GM19452 (cell line): ENCODE results near the gene NTM.
"Not testable (repeated sequence)": the region's sequence is repeated elsewhere in the genome, so short reads cannot be mapped to it uniquely, and the experiment has no call there.

ENCODE experiments used
- ATAC-seq: cut with Tn5 transposase; IDR thresholded peaks from one replicate; pipeline ENCODE4 v1.9.1; 2021; ENCODE audit not compliant: unreplicated experiment

The NTM gene

DNA sequence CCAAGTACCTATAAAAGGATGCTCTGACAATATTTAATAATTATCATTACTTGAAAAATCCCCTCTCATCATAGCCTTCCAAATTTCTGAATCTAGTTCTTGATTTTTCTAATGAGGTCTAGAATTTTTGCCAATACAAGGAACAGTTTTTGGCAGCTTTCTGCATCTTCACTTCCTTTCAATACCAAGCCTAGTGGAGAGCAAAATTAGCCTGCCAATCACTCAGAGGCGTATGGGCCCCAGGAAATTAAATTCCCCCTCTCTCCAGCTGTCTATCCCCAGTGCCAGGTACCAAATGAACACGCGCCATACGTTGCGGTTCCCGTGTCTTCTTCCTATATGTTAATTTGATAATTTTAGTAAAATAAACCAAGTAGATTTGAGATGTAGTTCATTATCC lies 293.9 kb downstream of the NTM start:
- no peak for ATAC-seq

GRCh38 chr11:131664816-131665215 lies 294.4 kb downstream of the NTM start:
- no peak for ATAC-seq

DNA sequence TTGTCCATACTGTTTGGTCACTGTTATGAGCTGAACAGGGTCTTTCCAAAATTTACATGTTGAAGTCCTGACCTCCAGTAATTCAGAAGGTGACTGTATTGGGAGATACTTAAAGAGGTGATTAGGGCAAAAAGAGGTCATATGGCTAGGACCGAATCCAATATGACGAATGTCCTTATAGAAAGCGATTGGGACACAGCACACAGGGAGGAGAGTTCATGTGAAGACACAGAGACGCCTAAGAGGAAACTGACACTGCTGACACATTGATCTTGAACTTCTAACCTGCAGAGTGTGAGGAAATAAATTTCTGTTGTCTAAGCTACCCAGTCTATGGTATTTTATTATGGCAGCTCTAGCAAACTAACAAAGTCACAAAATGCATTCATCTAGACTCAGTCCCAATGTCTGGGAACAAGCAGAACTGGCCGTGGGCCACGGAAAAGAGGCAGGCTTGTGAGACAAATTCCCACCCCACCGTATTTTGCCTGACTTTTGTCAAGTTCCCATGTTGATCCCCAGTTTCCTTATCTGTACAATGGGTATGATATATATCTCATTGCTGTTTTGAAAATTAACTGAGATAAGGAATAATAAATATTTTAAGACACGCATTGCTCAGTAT lies 295.0 kb downstream of the NTM start:
- ATAC-seq = no peak

DNA sequence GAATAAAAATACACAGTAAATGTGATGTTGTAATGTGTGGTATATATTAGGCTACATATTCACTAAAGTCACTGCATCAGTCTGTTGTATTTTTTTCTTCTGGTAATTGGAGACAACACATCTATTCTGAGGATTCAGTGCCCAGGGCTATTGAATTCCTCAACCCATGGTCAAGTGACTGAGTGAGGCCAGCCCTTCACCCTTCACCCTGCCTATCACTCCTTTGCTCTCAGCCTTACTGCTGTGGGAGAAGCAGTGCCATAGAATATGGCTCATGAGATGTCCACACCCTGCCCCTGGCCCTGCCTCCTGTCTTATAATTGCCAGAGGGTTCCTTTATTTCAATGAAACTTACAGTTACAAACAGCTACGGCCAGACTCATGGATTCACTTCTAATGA lies 295.6 kb downstream of the NTM start:
- no peak for ATAC-seq

DNA sequence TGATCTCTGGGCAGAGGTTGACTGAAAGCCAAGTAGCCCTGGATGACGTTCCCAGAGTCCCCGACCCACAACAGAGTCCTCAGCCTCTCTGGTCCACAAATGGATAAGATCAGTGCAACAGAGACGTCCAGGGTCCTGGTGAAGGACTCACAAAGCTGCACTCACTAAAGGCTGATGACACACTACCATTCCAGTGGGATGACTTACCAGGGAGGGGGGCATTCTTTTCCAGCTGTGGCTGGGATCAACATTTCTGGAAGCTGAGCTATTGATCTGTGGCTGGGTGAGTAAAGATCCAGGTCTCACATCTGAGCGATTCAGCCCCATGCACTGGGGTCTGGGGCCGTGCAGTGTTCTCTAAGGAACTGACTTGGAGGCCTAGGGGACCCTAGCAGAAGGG lies 296.2 kb downstream of the NTM start:
- ATAC-seq = no peak

- no peak for ATAC-seq
Observed at GRCh38 chr11:131667566-131667965, 297.2 kb downstream of the NTM start.

GRCh38 chr11:131668500-131669400 lies 298.3 kb downstream of the NTM start:
- peak; percentile 91 for ATAC-seq

DNA sequence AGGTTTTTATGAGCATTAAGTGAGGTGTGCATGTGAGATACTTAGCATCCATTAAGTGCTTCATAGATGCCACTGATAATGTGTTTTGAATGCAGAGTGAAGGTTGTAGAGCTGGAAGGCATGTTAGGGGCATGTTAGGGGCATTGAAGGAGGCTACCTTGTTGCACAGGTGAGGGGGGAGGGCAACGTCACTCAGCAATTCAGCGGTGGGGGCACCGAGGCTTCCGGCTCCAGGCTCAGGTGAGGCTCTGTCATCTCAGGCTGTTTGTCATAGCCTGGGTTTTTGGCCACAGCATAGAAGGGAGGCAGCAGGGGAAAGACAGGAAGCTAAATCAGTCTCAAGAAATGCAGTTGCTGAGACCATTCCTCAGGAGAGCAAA lies 299.0 kb downstream of the NTM start:
- ATAC-seq = no peak

DNA sequence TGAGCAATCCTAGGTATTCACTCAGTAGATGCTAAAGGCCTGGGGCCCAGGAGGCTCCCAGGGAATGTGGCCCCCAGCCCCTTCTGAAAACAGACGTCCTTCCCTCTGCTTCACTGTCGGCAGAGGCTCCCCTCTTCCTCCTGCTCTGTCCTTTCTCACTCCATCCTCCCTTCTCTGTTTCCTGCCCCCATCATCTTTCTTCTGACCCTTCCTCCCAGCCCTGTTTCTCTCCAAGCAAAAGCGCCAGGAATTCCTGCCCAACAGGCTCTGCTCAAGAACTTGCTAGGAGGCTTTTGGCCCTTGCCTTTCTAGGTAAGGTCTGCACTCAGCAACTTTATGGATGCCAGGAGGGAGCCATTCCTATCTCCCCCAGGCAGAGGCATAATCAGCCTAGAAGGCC lies 300.5 kb downstream of the NTM start:
- ATAC-seq = no peak

DNA sequence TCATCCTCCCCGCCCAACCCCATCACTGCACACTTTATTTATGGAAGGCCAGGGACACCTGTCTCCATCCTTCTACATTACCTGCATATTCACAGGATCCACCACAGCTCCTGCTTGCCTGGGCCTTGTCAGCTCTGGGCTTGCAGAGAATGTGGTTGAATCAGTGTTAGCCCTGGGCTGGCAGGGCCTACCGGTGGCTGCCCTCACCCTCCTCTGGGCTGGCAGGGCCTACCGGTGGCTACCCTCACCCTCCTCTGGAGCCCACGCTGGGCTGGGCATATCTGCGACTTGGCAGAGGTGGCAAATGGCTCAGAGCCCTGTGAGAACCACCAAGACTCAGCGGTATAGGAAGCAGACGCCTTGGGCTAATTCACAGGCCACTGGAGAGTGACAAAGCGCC lies 300.9 kb downstream of the NTM start:
- no peak for ATAC-seq

GRCh38 chr11:131671734-131672133 lies 301.3 kb downstream of the NTM start:
- no peak for ATAC-seq

GRCh38 chr11:131672191-131672590 lies 301.8 kb downstream of the NTM start:
- ATAC-seq = no peak

DNA sequence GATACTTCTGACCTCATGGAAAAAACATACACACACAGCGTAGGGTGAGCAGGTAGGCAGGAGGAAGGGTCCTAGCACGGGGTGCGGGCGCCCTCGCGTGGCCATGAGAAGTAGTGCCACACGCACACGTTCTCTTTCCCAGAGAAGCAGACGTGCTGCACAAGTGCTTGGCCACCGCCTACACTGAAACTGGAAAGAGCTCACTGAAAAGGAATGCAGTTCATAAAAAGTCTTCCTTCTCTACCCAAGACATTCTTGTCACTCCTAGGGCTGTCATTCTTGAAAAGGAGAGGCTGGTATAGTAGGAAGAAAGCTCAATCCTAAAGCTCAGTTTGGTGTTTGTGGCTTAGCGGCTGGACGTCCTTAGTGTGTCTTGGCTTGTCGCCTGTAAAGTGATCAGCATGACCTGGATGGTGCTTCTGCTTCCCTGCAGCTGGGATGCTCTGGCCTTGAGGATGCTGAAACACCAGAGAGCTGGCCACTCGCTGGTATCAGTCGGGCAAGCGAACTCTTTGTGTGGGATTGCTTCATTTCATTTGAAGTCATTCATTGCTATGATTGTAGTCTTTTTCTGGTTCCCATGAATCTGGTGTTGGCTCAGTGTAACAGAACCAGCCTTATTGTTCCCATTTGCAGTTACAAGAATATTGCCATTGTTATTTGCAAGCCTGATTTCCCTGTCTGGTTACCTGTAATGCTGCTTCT lies 303.8 kb downstream of the NTM start:
- peak; percentile 77 for ATAC-seq

GRCh38 chr11:131675121-131675888 lies 304.9 kb downstream of the NTM start:
- no peak for ATAC-seq

DNA sequence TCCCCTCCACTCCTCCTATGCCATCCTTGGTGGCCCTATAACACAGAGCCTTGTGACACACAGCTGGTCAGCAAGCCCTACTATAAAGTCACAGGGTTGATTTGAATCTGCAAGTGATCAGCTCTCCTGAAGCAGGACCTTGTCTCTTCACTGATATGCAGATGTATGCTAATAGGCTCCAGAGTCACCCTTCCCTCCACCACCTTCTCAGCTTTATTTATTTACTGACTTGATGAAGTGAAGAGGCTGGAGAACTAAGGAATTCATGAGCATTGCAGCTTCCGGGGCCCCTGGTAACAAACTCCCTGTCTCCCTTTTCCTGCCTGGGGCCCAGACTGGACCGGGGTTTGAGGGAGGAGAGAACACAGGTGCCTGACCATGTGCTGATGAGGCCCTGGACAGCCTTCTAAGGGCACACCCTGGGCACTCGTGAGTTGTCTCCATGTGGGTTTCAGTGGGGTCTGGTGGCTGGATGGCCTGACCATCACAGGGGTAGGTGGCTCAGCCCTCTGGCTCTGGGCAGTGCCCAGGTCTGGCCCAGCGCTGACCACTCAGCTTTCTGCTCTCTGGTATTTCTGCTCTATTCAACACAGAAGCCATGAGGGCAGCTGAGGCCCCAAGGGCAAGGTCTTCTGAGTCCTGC lies 307.5 kb downstream of the NTM start:
- no peak for ATAC-seq

DNA sequence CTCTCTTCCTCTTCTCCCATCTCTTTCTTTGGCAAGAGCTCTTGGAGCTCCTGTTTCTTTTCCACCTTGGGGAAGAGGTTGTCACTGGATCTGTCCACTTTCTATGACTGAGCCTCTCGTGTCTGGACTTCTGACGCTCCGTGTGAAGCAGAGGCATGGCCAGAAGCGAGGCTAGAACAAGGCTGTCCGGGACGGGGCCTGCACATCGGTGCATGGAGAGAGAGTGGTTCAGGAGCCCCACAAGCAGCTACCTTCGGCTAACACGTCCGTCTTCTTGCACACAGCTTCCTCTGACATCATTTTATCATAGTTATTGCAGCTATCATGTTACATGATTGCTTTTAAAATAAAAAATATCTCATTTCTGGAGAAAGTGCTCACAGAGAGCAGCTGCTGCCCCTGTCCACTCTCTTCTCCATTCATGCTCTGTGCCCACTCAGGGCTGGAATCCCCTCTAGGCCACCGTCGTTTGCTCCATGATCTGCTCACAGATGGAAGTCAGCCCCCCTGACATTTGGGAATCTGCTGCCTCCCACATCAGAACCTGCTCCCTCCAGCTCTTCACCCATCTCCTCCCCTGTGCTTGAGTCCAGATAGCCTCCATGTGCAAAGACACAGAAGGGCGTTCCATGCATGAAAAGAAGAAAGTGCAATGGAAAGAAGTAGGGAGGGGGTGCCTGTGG lies 308.4 kb downstream of the NTM start:
- no peak for ATAC-seq

DNA sequence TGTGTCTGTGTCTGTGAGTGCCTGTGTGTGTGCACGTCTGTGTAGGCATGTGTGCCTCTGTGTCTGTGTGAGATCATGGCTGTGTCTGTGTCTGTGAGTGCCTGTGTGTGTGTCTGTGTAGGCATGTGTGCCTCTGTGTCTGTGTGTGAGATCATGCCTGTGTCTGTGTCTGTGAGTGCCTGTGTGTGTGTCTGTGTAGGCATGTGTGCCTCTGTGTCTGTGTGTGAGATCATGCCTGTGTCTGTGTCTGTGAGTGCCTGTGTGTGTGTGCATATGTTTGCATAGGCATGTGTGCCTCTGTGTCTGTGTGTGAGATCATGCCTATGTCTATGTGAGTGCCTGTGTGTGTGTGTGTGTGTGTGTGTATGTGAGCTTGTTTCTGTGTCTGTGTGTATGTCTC lies 310.0 kb downstream of the NTM start:
- not testable (repeated sequence) for ATAC-seq

GRCh38 chr11:131681920-131682319 lies 311.5 kb downstream of the NTM start:
- no peak for ATAC-seq

DNA sequence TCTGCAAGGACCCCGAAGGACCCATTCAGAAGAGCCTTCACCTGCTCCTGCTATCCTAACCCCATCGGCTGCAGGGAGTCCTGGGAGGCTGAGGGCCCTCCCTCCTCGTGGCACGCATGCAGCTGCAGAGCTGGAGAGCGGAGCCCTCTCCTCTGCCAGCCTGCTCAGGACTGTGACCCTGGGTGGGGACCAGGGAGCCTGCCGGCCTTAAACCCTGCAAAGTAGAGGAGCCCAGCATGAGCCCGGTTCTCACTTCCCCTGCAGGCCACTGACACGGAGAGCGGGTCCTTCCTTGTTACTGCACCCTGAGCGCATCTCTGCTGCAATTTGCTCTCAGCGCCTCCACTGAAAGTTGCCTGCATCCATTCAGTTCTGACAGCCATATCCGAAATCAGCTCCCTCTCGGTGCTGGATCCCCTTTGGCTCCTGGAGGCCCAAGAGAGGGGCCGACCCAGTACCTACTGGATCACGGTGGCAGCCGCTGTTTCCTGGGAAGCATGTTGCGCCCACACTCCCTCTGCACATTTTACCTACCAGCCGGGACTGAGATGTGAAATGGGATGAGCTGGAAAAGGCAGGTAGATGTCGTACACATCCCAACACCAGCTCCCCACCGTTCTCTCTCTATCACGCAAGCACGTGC lies 312.1 kb downstream of the NTM start:
- no peak for ATAC-seq

- ATAC-seq = no peak
Observed at GRCh38 chr11:131683131-131683530, 312.7 kb downstream of the NTM start.
